CD4-positive, alpha-beta T cell (primary cell): ENCODE results near the gene TNS3. TPM values are rescaled to one million over a fixed set of nuclear protein-coding genes. Genes with fewer than 3 reads are reported as not detected.

Source experiments
- ATAC-seq: fragments of 200-7000 bp; cut with Tn5 transposase; one replicate; pipeline ENCODE4 v1.10.0; 2022; ENCODE audit warnings: mild to moderate bottlenecking; ENCODE audit not compliant: poor library complexity
- CTCF ChIA-PET: fragments of 350-600 bp; sonication (Branson Sonifier 250); formaldehyde crosslinking; loops from one replicate; lab custom pipeline; 2021; ENCODE audit warnings: antibody characterized with exemption, inconsistent platforms; lab: Charles Lee
- POLR2A ChIA-PET: fragments of 350-600 bp; sonication (Branson Sonifier 250); formaldehyde crosslinking; loops from one replicate; lab custom pipeline; 2021; ENCODE audit warnings: antibody characterized with exemption, inconsistent platforms; lab: Charles Lee
- DNase-seq, 14 experiments: peaks; one replicate each; pipeline ENCODE4 v3.0.0-alpha.2; 2013 to 2020; ENCODE audit warnings: mixed read lengths in 2 of 14
- H3K27ac ChIP-seq, 2 donors: one replicate each; pipeline versions ENCODE4 v1.5.1 to v1.7.0; 2013; ENCODE audit warnings: low read length in 2 of 2, low read depth in 1 of 2, mild to moderate bottlenecking in 1 of 2
- H3K27me3 ChIP-seq, 2 experiments: 1 replicate in 1 of 2; 2 replicates in 1 of 2; pipeline versions ENCODE4 v1.6.1 to v1.7.0; 2013; ENCODE audit warnings: low read length in 2 of 2, control low read depth in 1 of 2, mild to moderate bottlenecking in 1 of 2, moderate library complexity in 1 of 2; ENCODE audit not compliant: insufficient read depth in 2 of 2, control insufficient read depth in 1 of 2
- H3K36me3 ChIP-seq: one replicate; pipeline ENCODE4 v1.6.1; 2013; ENCODE audit warnings: low read length, control low read depth; ENCODE audit not compliant: insufficient read depth
- H3K4me1 ChIP-seq: one replicate; pipeline ENCODE4 v1.6.1; 2013; ENCODE audit warnings: low read length, control low read depth; ENCODE audit not compliant: insufficient read depth
- H3K4me3 ChIP-seq: one replicate; pipeline ENCODE4 v1.5.1; 2013; ENCODE audit warnings: mild to moderate bottlenecking, low read length, moderate library complexity
- H3K9me3 ChIP-seq, 2 experiments: 1 replicate in 1 of 2; 2 replicates in 1 of 2; pipeline versions ENCODE4 v1.6.1 to v1.7.0; 2013; ENCODE audit warnings: low read length in 2 of 2, mild to moderate bottlenecking in 2 of 2, control low read depth in 1 of 2, moderate library complexity in 1 of 2; ENCODE audit not compliant: control insufficient read depth in 1 of 2, insufficient read depth in 1 of 2
- H3K27ac Mint-ChIP-seq: one replicate; pipeline ENCODE4 v1.8.0; 2020; ENCODE audit warnings: mixed read lengths
- H3K27me3 Mint-ChIP-seq: one replicate; pipeline ENCODE4 v1.8.0; 2021; ENCODE audit warnings: mixed read lengths
- H3K36me3 Mint-ChIP-seq: one replicate; pipeline ENCODE4 v1.8.0; 2021; ENCODE audit warnings: low read depth, mixed read lengths
- H3K4me1 Mint-ChIP-seq: one replicate; pipeline ENCODE4 v1.8.0; 2021; ENCODE audit warnings: low read depth, mixed read lengths
- H3K4me3 Mint-ChIP-seq: one replicate; pipeline ENCODE4 v1.8.0; 2020; ENCODE audit warnings: mild to moderate bottlenecking, mixed read lengths
- H3K9me3 Mint-ChIP-seq: one replicate; pipeline ENCODE4 v1.8.0; 2020; ENCODE audit warnings: mixed read lengths
- intact Hi-C, 2 experiments: fragments of 100-400 bp; cut with DNase I in 1 of 2; cut with micrococcal nuclease in 1 of 2; formaldehyde crosslinking; loops; one replicate each; pipeline versions ENCODE4 v1.15.1 to v1.9.0; 2023 to 2025; cut with DNase I, micrococcal nuclease
- total RNA-seq, 174 experiments: library from RNA in 2 of 174; stranded (reverse) in 2 of 174; gene quantifications; one replicate each; pipeline ENCODE4 v1.2.3 and lab custom pipeline; 2021 to 2026
- TF ChIP-seq, protein P1 (sequence below): fragments of 200-600 bp; IDR thresholded peaks from one replicate; pipeline ENCODE4 v1.8.0; 2022; ENCODE audit warnings: antibody characterized with exemption, mild to moderate bottlenecking

The TNS3 gene
- total RNA-seq, 2 experiments from 2014 or later, result 0.16 to 0.47 TPM

- Mint-ChIP-seq H3K4me1 (no peaks in the 10 kb centered on the region), H3K27me3 (no peaks in the 10 kb centered on the region), H3K9me3 (no peaks in the 10 kb centered on the region), H3K27ac (no peak overlapping the region), H3K4me3 (no peak overlapping the region), H3K36me3 (no peaks in the 10 kb centered on the region)
- Histone ChIP-seq H3K36me3 (no peaks in the 10 kb centered on the region), H3K4me3 (no peak overlapping the region), H3K9me3 (peaks cover 0 to 20% of the 10 kb centered on the region in 2 experiments), H3K27ac (no peak overlapping the region), H3K27me3 (no peaks in the 10 kb centered on the region), H3K4me1 (no peaks in the 10 kb centered on the region)
- TF ChIP-seq, protein P1, sequence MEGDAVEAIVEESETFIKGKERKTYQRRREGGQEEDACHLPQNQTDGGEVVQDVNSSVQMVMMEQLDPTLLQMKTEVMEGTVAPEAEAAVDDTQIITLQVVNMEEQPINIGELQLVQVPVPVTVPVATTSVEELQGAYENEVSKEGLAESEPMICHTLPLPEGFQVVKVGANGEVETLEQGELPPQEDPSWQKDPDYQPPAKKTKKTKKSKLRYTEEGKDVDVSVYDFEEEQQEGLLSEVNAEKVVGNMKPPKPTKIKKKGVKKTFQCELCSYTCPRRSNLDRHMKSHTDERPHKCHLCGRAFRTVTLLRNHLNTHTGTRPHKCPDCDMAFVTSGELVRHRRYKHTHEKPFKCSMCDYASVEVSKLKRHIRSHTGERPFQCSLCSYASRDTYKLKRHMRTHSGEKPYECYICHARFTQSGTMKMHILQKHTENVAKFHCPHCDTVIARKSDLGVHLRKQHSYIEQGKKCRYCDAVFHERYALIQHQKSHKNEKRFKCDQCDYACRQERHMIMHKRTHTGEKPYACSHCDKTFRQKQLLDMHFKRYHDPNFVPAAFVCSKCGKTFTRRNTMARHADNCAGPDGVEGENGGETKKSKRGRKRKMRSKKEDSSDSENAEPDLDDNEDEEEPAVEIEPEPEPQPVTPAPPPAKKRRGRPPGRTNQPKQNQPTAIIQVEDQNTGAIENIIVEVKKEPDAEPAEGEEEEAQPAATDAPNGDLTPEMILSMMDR, result no peak
- ChIA-PET CTCF (no interaction called here), POLR2A (no interaction called here)
- DNase-seq, result no peak
- intact Hi-C loops, result no loop called here
- no peak for ATAC-seq
Observed at GRCh38 chr7:47331179-47331565, 250.7 kb downstream of the TNS3 start.

DNA sequence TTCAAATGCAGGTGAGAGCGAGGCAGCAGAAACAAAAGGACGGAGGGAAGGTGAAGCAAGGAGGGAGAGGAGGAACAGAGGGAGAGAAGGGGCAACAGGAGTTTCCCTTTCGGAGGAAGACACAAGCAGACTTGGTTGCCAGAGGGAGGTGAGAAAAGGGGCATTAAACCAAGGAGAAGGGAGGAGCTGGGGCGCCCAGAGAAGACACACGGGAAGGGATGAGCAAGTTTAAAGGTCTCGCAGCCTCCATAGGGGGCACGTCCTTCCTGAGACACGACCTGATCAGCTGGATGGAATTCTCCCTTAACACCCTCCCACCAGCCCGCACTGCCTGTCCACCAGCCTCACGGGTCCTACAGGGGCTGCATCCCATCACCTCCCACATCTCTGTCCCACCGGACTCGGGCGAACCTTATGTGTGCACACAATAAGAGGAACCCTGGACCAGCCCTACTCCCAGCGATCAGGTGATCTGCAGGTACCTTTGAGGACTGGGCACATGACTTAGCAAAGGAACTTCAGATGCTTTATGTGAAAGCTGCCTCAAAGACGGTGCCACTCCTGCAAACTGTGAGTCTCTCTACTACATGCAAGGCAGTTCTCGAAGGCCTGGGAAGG lies 251.2 kb downstream of the TNS3 start:
- Histone ChIP-seq H3K36me3 (no peaks in the 10 kb centered on the region), H3K9me3 (peaks cover 0 to 20% of the 10 kb centered on the region in 2 experiments), H3K4me1 (no peaks in the 10 kb centered on the region), H3K27ac (no peak overlapping the region), H3K4me3 (no peak overlapping the region), H3K27me3 (no peaks in the 10 kb centered on the region)
- Mint-ChIP-seq H3K36me3 (no peaks in the 10 kb centered on the region), H3K27me3 (no peaks in the 10 kb centered on the region), H3K4me1 (no peaks in the 10 kb centered on the region), H3K9me3 (no peaks in the 10 kb centered on the region), H3K4me3 (no peak overlapping the region), H3K27ac (no peak overlapping the region)
- DNase-seq, result no peak
- ATAC-seq, result no peak
- intact Hi-C loops, result no loop called here
- TF ChIP-seq, protein P1, result no peak
- ChIA-PET POLR2A (no interaction called here), CTCF (no interaction called here)

DNA sequence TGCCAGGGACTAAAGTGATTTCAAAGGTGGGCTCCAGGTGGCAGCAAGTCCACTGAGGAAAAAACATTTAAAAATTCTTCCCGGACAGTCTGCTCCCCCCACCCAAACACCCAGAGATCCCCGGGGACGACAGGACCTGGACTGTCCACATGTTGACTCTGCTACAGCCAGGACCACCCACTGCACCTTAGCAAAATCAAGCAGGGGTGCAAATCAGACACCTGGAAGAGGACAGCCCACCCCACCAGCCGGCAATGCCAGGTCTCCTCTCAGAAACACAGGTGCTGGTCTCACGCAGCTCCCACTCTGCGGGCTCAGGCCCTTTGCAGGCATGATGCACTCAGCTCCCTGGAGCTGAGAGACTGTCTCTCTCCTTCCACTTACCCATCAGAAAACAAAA lies 251.9 kb downstream of the TNS3 start:
- no peak overlapping the region for H3K27ac ChIP-seq
- no peaks in the 10 kb centered on the region for H3K27me3 ChIP-seq
- H3K36me3 ChIP-seq, result no peaks in the 10 kb centered on the region
- Mint-ChIP-seq H3K36me3 (no peaks in the 10 kb centered on the region), H3K4me1 (no peaks in the 10 kb centered on the region), H3K9me3 (no peaks in the 10 kb centered on the region), H3K4me3 (no peak overlapping the region), H3K27me3 (no peaks in the 10 kb centered on the region), H3K27ac (no peak overlapping the region)
- TF ChIP-seq, protein P1, result no peak
- ChIA-PET CTCF (no interaction called here), POLR2A (no interaction called here)
- intact Hi-C loops, result no loop called here
- ATAC-seq (no peak), DNase-seq (no peak)
- no peak overlapping the region for H3K4me3 ChIP-seq
- H3K9me3 ChIP-seq, result peaks cover 0 to 20% of the 10 kb centered on the region in 2 experiments
- no peaks in the 10 kb centered on the region for H3K4me1 ChIP-seq
